ENCODE measurements around the gene SERBP1. TPM values are rescaled to one million over a fixed set of nuclear protein-coding genes. Genes with fewer than 3 reads are reported as not detected.

Gene SERBP1
- total and polyA plus RNA-seq, 5 donors from 2014 or later = 131 to 148 (median 137) TPM

GRCh38 chr1:67368046-67368514 lies 62.1 kb downstream of the SERBP1 start:
- Mint-ChIP-seq H3K36me3 (peaks cover 7% of the 10 kb centered on the region), H3K4me1 (no peaks in the 10 kb centered on the region), H3K27me3 (no peaks in the 10 kb centered on the region), H3K27ac (peak overlapping the region in 1 of 3 donors; percentile 16), H3K9me3 (peaks cover 0 to 2% (median 0%) of the 10 kb centered on the region in 7 donors), H3K4me3 (no peak overlapping the region)
- Histone ChIP-seq H3K9me3 (ENCODE audit: control insufficient read depth in 2 of 2, low read length in 2 of 2) (no peaks in the 10 kb centered on the region), H3K27me3 (ENCODE audit: control insufficient read depth, insufficient read depth, low read length) (no peaks in the 10 kb centered on the region), H3K36me3 (ENCODE audit: control insufficient read depth, insufficient read depth, low read length) (peaks cover 3% of the 10 kb centered on the region), H3K4me3 (ENCODE audit: low read depth, low read length) (no peak overlapping the region), H3K4me1 (ENCODE audit: control insufficient read depth, insufficient read depth, low read length, poor library complexity, severe bottlenecking) (no peaks in the 10 kb centered on the region), H3K27ac (ENCODE audit: insufficient read depth, low read length, poor library complexity, severe bottlenecking) (no peak overlapping the region)
- ATAC-seq (ENCODE audit: low read depth in 2 of 2) = no peak
- DNase-seq = no peak

DNA sequence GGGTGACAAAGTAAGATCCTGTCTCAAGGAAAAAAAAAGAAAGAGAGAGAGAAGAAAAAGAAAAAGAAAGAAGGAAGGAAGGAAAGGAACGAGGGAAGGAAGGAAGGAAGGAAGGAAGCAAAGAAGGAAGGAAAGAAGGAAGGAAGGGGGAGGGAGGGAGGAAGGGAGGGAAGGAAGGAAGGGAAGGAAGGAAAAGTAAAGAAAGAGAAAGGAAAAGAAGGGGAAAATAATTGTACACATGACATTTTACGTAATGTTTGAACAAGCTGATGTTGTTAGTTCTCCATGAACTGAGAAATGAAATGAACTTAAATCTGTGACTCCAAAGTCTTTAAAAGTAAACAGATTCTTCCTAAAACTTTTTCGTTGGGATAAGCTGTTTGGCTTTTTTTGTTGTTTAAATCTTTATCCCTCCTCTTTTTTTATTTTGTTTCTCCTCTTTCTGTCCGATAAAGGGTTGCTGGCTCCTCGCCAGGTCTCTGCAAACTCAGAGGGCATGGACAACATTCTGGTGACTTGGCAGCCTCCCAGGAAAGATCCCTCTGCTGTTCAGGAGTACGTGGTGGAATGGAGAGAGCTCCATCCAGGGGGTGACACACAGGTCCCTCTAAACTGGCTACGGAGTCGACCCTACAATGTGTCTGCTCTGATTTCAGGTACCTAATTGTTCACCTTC lies 62.7 kb downstream of the SERBP1 start:
- Histone ChIP-seq H3K4me1 (ENCODE audit: control insufficient read depth, insufficient read depth, low read length, poor library complexity, severe bottlenecking) (no peaks in the 10 kb centered on the region), H3K9me3 (ENCODE audit: control insufficient read depth in 2 of 2, low read length in 2 of 2) (no peaks in the 10 kb centered on the region), H3K27me3 (ENCODE audit: control insufficient read depth, insufficient read depth, low read length) (no peaks in the 10 kb centered on the region), H3K27ac (ENCODE audit: insufficient read depth, low read length, poor library complexity, severe bottlenecking) (no peak overlapping the region), H3K36me3 (ENCODE audit: control insufficient read depth, insufficient read depth, low read length) (peaks cover 3% of the 10 kb centered on the region), H3K4me3 (ENCODE audit: low read depth, low read length) (no peak overlapping the region)
- Mint-ChIP-seq H3K4me3 (no peak overlapping the region), H3K36me3 (peaks cover 7% of the 10 kb centered on the region), H3K9me3 (peaks cover 0 to 2% (median 0%) of the 10 kb centered on the region in 7 donors), H3K27me3 (no peaks in the 10 kb centered on the region), H3K27ac (no peak overlapping the region), H3K4me1 (no peaks in the 10 kb centered on the region)
- ATAC-seq (ENCODE audit: low read depth in 2 of 2) (no peak), DNase-seq (no peak)

- peaks cover 0 to 2% (median 0%) of the 10 kb centered on the region in 7 donors for H3K9me3 Mint-ChIP-seq
- no peak for ATAC-seq (ENCODE audit: low read depth in 2 of 2)
- no peaks in the 10 kb centered on the region for H3K27me3 Mint-ChIP-seq
- Histone ChIP-seq H3K4me3 (ENCODE audit: low read depth, low read length) (no peak overlapping the region), H3K27ac (ENCODE audit: insufficient read depth, low read length, poor library complexity, severe bottlenecking) (no peak overlapping the region), H3K36me3 (ENCODE audit: control insufficient read depth, insufficient read depth, low read length) (no peaks in the 10 kb centered on the region), H3K4me1 (ENCODE audit: control insufficient read depth, insufficient read depth, low read length, poor library complexity, severe bottlenecking) (no peaks in the 10 kb centered on the region), H3K27me3 (ENCODE audit: control insufficient read depth, insufficient read depth, low read length) (no peaks in the 10 kb centered on the region), H3K9me3 (ENCODE audit: control insufficient read depth in 2 of 2, low read length in 2 of 2) (no peaks in the 10 kb centered on the region)
- DNase-seq = no peak
- peak overlapping the region in 1 of 3 donors; percentile 12 for H3K27ac Mint-ChIP-seq
- H3K4me1 Mint-ChIP-seq = peaks cover 0 to 12% (median 4%) of the 10 kb centered on the region in 4 donors
- no peak overlapping the region for H3K4me3 Mint-ChIP-seq
- H3K36me3 Mint-ChIP-seq = no peaks in the 10 kb centered on the region
Measured at GRCh38 chr1:67361641-67362040, 68.6 kb downstream of the SERBP1 start.

- no peak overlapping the region for H3K27ac ChIP-seq (ENCODE audit: insufficient read depth, low read length, poor library complexity, severe bottlenecking)
- H3K27me3 ChIP-seq (ENCODE audit: control insufficient read depth, insufficient read depth, low read length) = no peaks in the 10 kb centered on the region
- Mint-ChIP-seq H3K4me1 (peaks cover 0 to 12% (median 4%) of the 10 kb centered on the region in 4 donors), H3K27ac (no peak overlapping the region), H3K36me3 (peaks cover 10% of the 10 kb centered on the region), H3K9me3 (no peaks in the 10 kb centered on the region), H3K4me3 (no peak overlapping the region), H3K27me3 (no peaks in the 10 kb centered on the region)
- no peak for DNase-seq
- no peaks in the 10 kb centered on the region for H3K9me3 ChIP-seq (ENCODE audit: control insufficient read depth in 2 of 2, low read length in 2 of 2)
- ATAC-seq (ENCODE audit: low read depth in 2 of 2) = no peak
- no peaks in the 10 kb centered on the region for H3K4me1 ChIP-seq (ENCODE audit: control insufficient read depth, insufficient read depth, low read length, poor library complexity, severe bottlenecking)
- no peak overlapping the region for H3K4me3 ChIP-seq (ENCODE audit: low read depth, low read length)
- no peaks in the 10 kb centered on the region for H3K36me3 ChIP-seq (ENCODE audit: control insufficient read depth, insufficient read depth, low read length)
Measured at GRCh38 chr1:67359592-67359991, 70.6 kb downstream of the SERBP1 start.

Other genes starting within 250 kb of the SERBP1 start
- gene IL12RB2, start 122.5 kb downstream of the SERBP1 start, total RNA-seq = 43.5 TPM
- 10 to 100 TPM; 11.9 to 20.1 (median 16.4) TPM for gene IL12RB2, start 122.5 kb downstream of the SERBP1 start, polyA plus RNA-seq